ENCODE measurements around the gene CDC23. TPM values are rescaled to one million over a fixed set of nuclear protein-coding genes. Genes with fewer than 3 reads are reported as not detected.

Gene CDC23, protein sequence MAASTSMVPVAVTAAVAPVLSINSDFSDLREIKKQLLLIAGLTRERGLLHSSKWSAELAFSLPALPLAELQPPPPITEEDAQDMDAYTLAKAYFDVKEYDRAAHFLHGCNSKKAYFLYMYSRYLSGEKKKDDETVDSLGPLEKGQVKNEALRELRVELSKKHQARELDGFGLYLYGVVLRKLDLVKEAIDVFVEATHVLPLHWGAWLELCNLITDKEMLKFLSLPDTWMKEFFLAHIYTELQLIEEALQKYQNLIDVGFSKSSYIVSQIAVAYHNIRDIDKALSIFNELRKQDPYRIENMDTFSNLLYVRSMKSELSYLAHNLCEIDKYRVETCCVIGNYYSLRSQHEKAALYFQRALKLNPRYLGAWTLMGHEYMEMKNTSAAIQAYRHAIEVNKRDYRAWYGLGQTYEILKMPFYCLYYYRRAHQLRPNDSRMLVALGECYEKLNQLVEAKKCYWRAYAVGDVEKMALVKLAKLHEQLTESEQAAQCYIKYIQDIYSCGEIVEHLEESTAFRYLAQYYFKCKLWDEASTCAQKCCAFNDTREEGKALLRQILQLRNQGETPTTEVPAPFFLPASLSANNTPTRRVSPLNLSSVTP
- 20.1 to 38.6 TPM (median 25.6 TPM) in 5 replicates for total RNA-seq (2022; extraction: Qiagen RNA extraction)

GRCh38 chr5:138213161-138214029 is at the start of gene CDC23:
TSS of gene CDC23 (minus strand) at chr5:138213323. CDS start at chr5:138213312, 11 bp downstream.

DNA sequence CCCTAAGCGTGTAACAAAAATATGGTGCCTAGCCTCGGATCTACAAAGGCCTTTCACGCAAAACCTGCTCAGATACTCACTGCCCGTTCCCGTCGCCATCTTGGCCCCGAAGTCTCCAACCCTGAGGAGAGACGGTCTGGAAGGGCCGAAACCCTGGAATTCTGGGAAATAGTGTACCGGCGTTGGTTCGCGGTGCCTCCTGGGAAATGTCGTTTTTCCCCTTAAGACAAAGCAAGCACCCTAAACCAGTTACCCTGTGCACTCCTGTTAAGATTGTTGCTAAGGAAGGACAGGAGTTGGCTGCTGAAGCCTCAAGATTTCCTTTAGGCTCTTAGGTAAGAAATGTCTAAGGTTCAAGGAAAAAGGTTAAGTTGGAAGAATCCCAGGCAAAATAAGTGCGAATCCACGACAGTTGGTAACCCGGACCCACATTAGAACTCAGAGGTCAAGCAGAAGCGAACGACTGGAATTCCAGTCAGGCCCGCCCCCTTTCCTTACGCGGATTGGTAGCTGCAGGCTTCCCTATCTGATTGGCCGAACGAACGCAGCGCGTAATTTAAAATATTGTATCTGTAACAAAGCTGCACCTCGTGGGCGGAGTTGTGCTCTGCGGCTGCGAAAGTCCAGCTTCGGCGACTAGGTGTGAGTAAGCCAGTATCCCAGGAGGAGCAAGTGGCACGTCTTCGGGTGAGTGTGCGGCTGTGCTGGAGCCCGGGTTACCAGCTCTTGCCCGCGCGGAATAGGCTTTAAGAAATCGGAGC is 34.4 kb downstream of the CDC23 start, which contains the start of the genes BRD8 and KIF20A:
Gene BRD8 (minus strand): TSS at position 115 of the 761 bp plus-strand sequence. CDS start 16 bp downstream, at position 99.
Gene KIF20A (plus strand): TSS at position 597 of the 761 bp plus-strand sequence. CDS start 569 bp downstream, outside the sequence.

DNA sequence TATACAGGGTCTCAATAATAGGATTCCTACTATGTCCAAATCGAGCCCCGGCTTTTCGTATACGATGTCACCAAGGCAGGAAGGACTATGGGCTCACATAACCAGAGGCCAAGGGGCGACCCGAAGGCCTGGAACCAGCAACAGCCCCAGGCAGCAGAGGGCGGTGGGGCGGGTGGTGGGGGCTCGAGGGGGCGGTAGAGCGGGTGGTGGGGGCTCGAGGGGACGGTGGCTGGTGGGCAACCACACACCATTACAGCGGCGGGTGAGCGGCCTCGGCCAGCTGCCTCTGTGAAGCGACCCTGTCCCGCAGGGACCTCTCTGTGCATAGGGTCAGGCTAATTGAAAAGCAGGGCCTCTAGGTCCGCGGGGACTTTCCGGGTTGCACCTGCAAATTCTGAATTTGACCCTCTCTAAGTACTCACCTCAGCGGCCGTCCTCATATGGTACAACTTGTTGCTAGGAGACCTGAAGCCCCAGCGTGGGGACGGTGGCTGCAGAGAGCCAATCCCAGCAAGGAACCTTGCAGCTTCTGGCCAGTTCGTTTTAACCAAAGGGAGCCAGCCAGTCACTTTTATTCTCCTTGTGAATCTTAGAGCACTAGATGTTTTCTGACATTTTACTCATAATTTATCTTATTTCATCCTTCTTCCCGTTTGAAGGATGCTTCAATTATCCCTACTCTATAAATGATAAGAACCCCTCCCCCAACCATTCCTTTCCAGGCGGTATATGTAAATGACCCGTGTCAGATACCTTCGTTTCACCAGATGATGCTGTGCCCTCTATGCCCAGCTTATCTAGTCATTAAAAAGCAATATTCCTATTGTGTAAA is 74.0 kb downstream of the CDC23 start, which contains the start of gene NME5:
Gene NME5 (minus strand): TSS at position 480 of the 832 bp plus-strand sequence. CDS start 648 bp downstream, outside the sequence.

Other genes with a start within 250 kb of the CDC23 start
- gene FAM13B, start 180.2 kb downstream of the CDC23 start, total RNA-seq (2022; extraction: Qiagen RNA extraction) = 10.8 to 17.0 TPM (median 12.1 TPM) in 5 replicates
- gene WNT8A, start 129.3 kb downstream of the CDC23 start, total RNA-seq (2022; extraction: Qiagen RNA extraction) = not detected in 5 replicates
- gene NME5, start 73.9 kb downstream of the CDC23 start, total RNA-seq (2022; extraction: Qiagen RNA extraction) = not detected in 5 replicates
- gene BRD8, start 34.7 kb downstream of the CDC23 start, total RNA-seq (2022; extraction: Qiagen RNA extraction) = 42.5 to 59.3 TPM (median 47.7 TPM) in 5 replicates
- 39.4 to 57.5 TPM (median 43.3 TPM) in 5 replicates for gene KIF20A, start 34.2 kb downstream of the CDC23 start, total RNA-seq (2022; extraction: Qiagen RNA extraction)
- gene GFRA3, start 61.3 kb upstream of the CDC23 start, total RNA-seq (2022; extraction: Qiagen RNA extraction) = 0.06 to 0.12 TPM (median 0.07 TPM) in 3 of 5 replicates, not detected in the others
- 8.8 to 11.3 TPM (median 9.4 TPM) in 5 replicates for gene CDC25C, start 118.5 kb upstream of the CDC23 start, total RNA-seq (2022; extraction: Qiagen RNA extraction)
- 19.7 to 21.5 TPM (median 19.9 TPM) in 5 replicates for gene FAM53C, start 124.9 kb upstream of the CDC23 start, total RNA-seq (2022; extraction: Qiagen RNA extraction)
- 33.2 to 55.5 TPM (median 39.2 TPM) in 5 replicates for gene KDM3B, start 139.4 kb upstream of the CDC23 start, total RNA-seq (2022; extraction: Qiagen RNA extraction)
- 5.9 to 7.5 TPM (median 7.0 TPM) in 5 replicates for gene REEP2, start 225.7 kb upstream of the CDC23 start, total RNA-seq (2022; extraction: Qiagen RNA extraction)